ENCODE data around the gene CCDC54.

Gene CCDC54

DNA sequence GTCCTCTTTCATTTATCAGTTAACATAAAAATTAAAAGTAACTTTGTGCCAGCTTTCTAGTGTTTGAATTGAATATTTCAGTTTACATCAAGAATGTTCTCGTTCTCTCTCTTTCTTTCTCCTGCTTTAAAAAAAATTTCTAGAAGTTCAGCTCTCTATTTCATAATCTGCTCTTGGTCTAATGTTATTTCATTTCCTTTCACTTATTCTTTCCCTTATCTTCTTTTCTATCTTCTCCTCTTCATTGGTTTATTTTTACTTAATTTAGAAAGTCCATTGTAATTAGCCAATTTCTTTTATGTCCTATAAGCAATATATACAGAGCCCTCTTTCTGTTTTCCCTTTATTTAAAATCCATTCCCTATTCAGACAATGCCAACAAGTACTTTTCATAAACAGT is 44.6 kb downstream of the CCDC54 start:
- in situ Hi-C loops (cut with MboI; ENCODE audit: low sequenced_read_pairs), result no loop called here
- Histone ChIP-seq H3K9me3 (no peaks in the 10 kb centered on the region), H3K36me3 (replicated peaks) (no peaks in the 10 kb centered on the region), H3K4me1 (no peaks in the 10 kb centered on the region), H3K27me3 (ENCODE audit: low read depth) (no peaks in the 10 kb centered on the region), H3K4me3 (no peak overlapping the region)
- DNase-seq (ENCODE audit: low spot score in 2 of 2), result no peak

DNA sequence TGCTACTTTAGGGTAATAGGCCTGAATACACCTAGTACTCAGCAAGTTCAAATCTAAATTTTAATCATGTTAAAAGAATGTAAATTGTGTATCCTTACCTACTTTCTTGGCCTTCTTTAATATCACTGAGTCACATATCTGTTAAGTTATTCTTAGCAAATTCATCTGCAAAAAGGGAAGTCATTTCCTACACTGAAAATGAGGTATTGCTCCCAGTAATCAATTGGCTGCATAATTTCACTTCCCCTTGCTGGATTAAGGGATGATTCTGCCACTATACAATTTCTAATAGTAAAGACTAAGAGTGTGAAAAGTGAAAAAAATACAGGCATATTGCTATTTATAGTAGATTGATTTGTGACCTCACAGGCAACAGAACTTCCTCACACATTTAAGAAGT is 47.8 kb downstream of the CCDC54 start:
- Histone ChIP-seq H3K4me1 (peaks cover 9% of the 10 kb centered on the region), H3K9me3 (no peaks in the 10 kb centered on the region), H3K27me3 (ENCODE audit: low read depth) (no peaks in the 10 kb centered on the region), H3K4me3 (no peak overlapping the region), H3K36me3 (replicated peaks) (no peaks in the 10 kb centered on the region)
- no peak for DNase-seq (ENCODE audit: low spot score in 2 of 2)
- in situ Hi-C loops (cut with MboI; ENCODE audit: low sequenced_read_pairs), result no loop called here

DNA sequence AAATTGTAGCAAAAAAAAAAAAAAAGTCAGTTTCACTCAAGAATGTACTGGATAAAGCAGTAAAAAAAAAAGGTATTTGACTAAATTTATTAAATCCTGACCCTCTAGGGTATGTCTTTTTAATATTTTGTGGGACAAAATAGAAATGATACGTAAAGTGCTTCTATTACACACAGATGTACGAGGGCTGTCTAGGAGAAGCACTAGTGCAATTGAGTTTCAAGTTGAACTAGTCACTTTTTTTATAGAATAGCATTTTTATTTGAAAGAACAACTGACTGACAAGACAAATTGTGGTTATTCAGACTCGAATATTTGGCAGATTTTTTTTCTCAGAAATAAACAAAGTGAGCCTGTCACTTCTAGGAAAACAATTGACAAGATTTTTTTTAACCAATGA is 49.0 kb downstream of the CCDC54 start:
- H3K4me3 ChIP-seq, result no peak overlapping the region
- no peak for DNase-seq (ENCODE audit: low spot score in 2 of 2)
- H3K27me3 ChIP-seq (ENCODE audit: low read depth), result no peaks in the 10 kb centered on the region
- H3K36me3 ChIP-seq (replicated peaks), result no peaks in the 10 kb centered on the region
- no peaks in the 10 kb centered on the region for H3K9me3 ChIP-seq
- H3K4me1 ChIP-seq, result peaks cover 18% of the 10 kb centered on the region
- in situ Hi-C loops (cut with MboI; ENCODE audit: low sequenced_read_pairs), result no loop called here

All from HAP-1 (cell line).